HepG2 (cell line): ENCODE results near the gene GNAS-AS1.

Experiments used
- POLR2A ChIP-seq, 2 experiments: IDR thresholded peaks; 2 replicates each; pipeline ENCODE4 v1.6.1; 2011; ENCODE audit warnings: low read depth in 2 of 2, low read length in 2 of 2, mild to moderate bottlenecking in 1 of 2, moderate library complexity in 1 of 2; ENCODE audit not compliant: insufficient read depth in 1 of 2
- ZBTB21 ChIP-seq: sonication (generic); formaldehyde crosslinking; IDR thresholded peaks from 2 replicates; pipeline ENCODE4 v1.4.0; 2020; ENCODE audit warnings: missing genetic modification reagents

GRCh38 chr20:58871533-58872102, 20.9 kb upstream of the GNAS-AS1 start:
- TF ChIP-seq POLR2A (IDR thresholded peaks at IDR 0.05; ENCODE audit: insufficient read depth in 1 of 2, low read depth in 2 of 2, low read length in 2 of 2) = no peak
- no peak for TF ChIP-seq ZBTB21 (CRISPR knock-in tag)
